ENCODE results near the gene LYST. TPM values are rescaled to one million over a fixed set of nuclear protein-coding genes. Genes with fewer than 3 reads are reported as not detected.

The LYST gene
- total RNA-seq, 4 donors from 2014 or later: 12.3 to 36.6 (median 21.0) TPM

DNA sequence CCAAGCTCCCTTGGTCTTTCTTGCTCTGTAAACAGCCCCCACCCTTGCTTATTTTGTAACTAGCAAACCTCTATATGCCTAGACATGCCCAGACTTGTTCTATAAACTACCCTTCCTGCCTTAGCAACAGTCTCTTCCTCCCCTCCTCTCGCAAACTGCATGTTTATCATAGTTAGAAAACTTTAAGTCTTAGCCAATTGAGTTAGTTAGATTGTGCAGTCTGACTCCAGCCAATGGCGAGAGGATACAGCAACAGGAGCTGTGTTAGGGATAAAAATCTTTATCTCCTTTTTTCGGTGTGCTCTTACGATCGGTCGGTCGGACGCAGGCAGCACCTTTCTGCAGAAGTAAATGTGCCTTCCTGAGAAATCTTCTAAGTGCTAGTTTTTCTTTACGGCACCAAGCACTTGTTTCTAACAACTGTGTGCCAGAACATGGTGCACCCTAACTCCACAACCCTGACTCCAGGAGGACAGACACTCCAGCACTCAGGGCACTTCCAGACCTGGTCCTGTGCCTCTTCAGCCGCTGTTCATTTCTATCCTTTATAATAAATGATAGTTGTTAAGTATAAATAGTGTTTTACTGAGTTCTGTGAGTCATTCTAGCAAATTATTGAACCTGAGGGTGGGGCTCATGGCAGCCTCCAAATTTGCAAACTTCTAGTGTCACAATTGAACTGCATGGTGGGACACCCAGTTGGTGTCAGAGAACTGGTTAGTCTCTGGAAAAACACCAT, 191.4 kb downstream of the LYST start:
- TF ChIP-seq, protein P1, sequence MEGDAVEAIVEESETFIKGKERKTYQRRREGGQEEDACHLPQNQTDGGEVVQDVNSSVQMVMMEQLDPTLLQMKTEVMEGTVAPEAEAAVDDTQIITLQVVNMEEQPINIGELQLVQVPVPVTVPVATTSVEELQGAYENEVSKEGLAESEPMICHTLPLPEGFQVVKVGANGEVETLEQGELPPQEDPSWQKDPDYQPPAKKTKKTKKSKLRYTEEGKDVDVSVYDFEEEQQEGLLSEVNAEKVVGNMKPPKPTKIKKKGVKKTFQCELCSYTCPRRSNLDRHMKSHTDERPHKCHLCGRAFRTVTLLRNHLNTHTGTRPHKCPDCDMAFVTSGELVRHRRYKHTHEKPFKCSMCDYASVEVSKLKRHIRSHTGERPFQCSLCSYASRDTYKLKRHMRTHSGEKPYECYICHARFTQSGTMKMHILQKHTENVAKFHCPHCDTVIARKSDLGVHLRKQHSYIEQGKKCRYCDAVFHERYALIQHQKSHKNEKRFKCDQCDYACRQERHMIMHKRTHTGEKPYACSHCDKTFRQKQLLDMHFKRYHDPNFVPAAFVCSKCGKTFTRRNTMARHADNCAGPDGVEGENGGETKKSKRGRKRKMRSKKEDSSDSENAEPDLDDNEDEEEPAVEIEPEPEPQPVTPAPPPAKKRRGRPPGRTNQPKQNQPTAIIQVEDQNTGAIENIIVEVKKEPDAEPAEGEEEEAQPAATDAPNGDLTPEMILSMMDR (IDR thresholded peaks at IDR 0.05): no peak
- TF ChIP-seq POLR2A (IDR thresholded peaks at IDR 0.05): no peak
- no peak for DNase-seq
- Histone ChIP-seq H3K4me1 (peaks cover 0 to 12% (median 0%) of the 10 kb centered on the region in 3 donors), H3K9me3 (peaks cover 0 to 25% (median 22%) of the 10 kb centered on the region in 3 donors), H3K36me3 (peaks cover 0 to 75% (median 9%) of the 10 kb centered on the region in 3 donors), H3K27ac (no peak overlapping the region), H3K27me3 (no peaks in the 10 kb centered on the region), H3K4me3 (no peak overlapping the region)
- WGBS, 2 donors: 97 to 98% methylated on average over 10 of the region's 10 CpGs
- intact Hi-C loops (cut with DNase I): no loop called here

- Histone ChIP-seq H3K4me1 (peaks cover 0 to 4% (median 0%) of the 10 kb centered on the region in 3 donors), H3K27ac (no peak overlapping the region), H3K36me3 (peaks cover 0 to 88% (median 20%) of the 10 kb centered on the region in 3 donors), H3K27me3 (no peaks in the 10 kb centered on the region), H3K9me3 (peaks cover 0 to 38% (median 36%) of the 10 kb centered on the region in 3 donors), H3K4me3 (no peak overlapping the region)
- 69 to 82% methylated on average over 7 of the region's 7 CpGs for WGBS, 2 donors
- intact Hi-C loops (cut with DNase I): no loop called here
- no peak for DNase-seq
- TF ChIP-seq, protein P1 (IDR thresholded peaks at IDR 0.05): no peak
- no peak for TF ChIP-seq POLR2A (IDR thresholded peaks at IDR 0.05)
Observed at GRCh38 chr1:235673981-235674380, 192.7 kb downstream of the LYST start.

DNA sequence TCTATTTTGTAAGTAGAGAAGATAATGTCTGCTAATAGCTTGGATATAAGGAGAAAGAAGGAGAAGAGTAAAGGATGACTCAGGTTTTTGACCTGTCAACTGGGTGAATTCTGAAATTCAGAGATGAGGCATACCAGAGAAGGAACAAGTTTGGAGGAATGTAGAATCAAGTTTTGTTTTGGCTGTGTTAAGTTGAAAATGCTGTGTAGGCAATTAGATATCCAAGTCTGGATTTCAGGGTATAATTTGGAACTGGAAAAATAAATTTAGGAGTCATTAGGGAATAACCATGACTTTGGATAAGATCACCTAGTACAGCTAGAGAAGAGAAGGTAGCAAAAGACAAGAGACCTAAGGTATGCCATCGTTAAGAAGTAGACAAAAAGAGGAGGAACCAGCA, 194.7 kb downstream of the LYST start:
- Histone ChIP-seq H3K4me1 (no peaks in the 10 kb centered on the region), H3K27me3 (no peaks in the 10 kb centered on the region), H3K9me3 (peaks cover 0 to 39% (median 37%) of the 10 kb centered on the region in 3 donors), H3K36me3 (peaks cover 0 to 90% (median 19%) of the 10 kb centered on the region in 3 donors), H3K27ac (no peak overlapping the region), H3K4me3 (no peak overlapping the region)
- DNase-seq: no peak
- intact Hi-C loops (cut with DNase I): no loop called here
- no peak for TF ChIP-seq POLR2A (IDR thresholded peaks at IDR 0.05)
- TF ChIP-seq, protein P1 (IDR thresholded peaks at IDR 0.05): no peak
- 89 to 100% methylated on average over 1 of the region's 1 CpG for WGBS, 2 donors

DNA sequence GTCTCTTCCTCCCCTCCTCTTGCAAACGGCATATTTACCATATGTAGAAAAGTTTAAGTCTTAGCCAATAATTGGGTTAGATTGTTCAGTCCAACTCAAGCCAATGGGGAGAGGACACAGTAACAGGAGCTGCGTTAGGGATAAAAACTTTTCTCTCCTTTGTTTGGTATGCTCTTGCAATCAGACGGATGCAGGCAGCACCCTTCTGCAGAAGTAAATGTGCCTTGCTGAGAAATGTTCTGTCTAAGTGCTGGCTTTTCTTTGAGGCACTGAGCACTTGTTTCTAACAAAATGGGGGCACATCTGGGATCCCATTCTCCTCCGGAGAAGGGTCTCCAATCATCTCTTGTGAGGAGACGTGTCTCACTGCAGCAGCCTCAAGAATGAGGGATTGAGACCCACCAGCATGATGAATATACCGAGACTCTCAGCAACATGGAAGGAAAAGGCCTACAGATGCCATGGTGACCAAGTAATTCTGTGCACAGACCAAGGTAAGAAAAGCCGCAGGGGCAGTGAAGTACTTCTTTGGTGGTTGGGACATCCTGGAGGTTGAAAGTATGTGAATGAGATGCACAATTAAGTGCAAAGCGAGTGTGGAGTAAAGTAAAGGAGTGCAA, 196.4 kb downstream of the LYST start:
- 91% methylated on average over 8 of the region's 8 CpGs for WGBS, 2 donors
- peaks cover 0 to 73% (median 15%) of the 10 kb centered on the region in 3 donors for H3K36me3 ChIP-seq
- TF ChIP-seq POLR2A (IDR thresholded peaks at IDR 0.05): no peak
- TF ChIP-seq, protein P1 (IDR thresholded peaks at IDR 0.05): no peak
- no peaks in the 10 kb centered on the region for H3K27me3 ChIP-seq
- H3K27ac ChIP-seq: no peak overlapping the region
- no peak overlapping the region for H3K4me3 ChIP-seq
- H3K9me3 ChIP-seq: peaks cover 0 to 39% (median 32%) of the 10 kb centered on the region in 3 donors
- no peak for DNase-seq
- no peaks in the 10 kb centered on the region for H3K4me1 ChIP-seq
- intact Hi-C loops (cut with DNase I): no loop called here

DNA sequence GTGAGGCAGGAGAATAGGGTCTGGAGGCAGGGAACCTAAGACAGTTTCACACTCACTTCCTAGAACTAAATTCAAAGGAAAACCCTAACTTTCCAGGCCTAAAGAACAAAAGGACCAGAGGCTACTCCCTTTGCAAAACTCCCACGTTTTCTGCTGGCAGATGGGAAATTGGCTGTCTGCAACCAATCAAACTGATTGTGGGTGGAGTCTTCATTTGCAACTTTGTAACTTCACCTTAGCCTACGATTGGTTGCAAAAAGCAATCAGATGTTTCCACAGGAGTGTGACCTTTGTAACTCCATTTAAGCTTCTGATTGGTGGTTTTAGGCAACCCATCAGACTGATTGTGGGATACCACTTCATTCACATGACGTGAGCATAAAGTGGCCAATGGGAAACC, 197.4 kb downstream of the LYST start:
- no peaks in the 10 kb centered on the region for H3K27me3 ChIP-seq
- intact Hi-C loops (cut with DNase I): no loop called here

More for the DNA sequence above, 197.4 kb downstream of the LYST start:
- WGBS, 2 donors: 93 to 100% methylated on average over 3 of the region's 3 CpGs
- Histone ChIP-seq H3K36me3 (peaks cover 3 to 73% (median 15%) of the 10 kb centered on the region in 3 donors), H3K9me3 (peaks cover 0 to 39% (median 26%) of the 10 kb centered on the region in 3 donors), H3K27ac (no peak overlapping the region), H3K4me3 (no peak overlapping the region), H3K4me1 (no peaks in the 10 kb centered on the region)
- no peak for TF ChIP-seq POLR2A (IDR thresholded peaks at IDR 0.05)
- TF ChIP-seq, protein P1 (IDR thresholded peaks at IDR 0.05): no peak
- no peak for DNase-seq
